HEK293T (cell line): ENCODE data around the gene COPB2.

ENCODE experiments used
- CTCF ChIA-PET: fragments of 350-600 bp; formaldehyde crosslinking; extraction: SDS; loops from one replicate; lab custom pipeline; 2021; ENCODE audit warnings: antibody characterized with exemption, inconsistent platforms; lab: Yijun Ruan, JAX
- POLR2A ChIA-PET: fragments of 350-600 bp; formaldehyde crosslinking; extraction: SDS; loops from one replicate; lab custom pipeline; 2020; ENCODE audit warnings: antibody characterized with exemption, inconsistent platforms; lab: Yijun Ruan, JAX
- DNase-seq: peaks from one replicate; pipeline ENCODE4 v3.0.0; 2012; ENCODE audit warnings: mixed read lengths; ENCODE audit errors: extremely low spot score
- ARNT ChIP-seq: fragments of 450-650 bp; IDR thresholded peaks from 2 replicates; pipeline ENCODE4 v1.6.1; 2017; ENCODE audit warnings: mild to moderate bottlenecking
- BHLHE40 ChIP-seq: fragments of 450-650 bp; IDR thresholded peaks from 2 replicates; pipeline ENCODE4 v1.6.1; 2016; ENCODE audit warnings: mild to moderate bottlenecking, moderate library complexity, borderline replicate concordance
- CTBP1 ChIP-seq: fragments of 450-650 bp; IDR thresholded peaks from 2 replicates; pipeline ENCODE4 v1.6.1; 2016; ENCODE audit warnings: borderline replicate concordance
- ELF4 ChIP-seq: fragments of 450-650 bp; IDR thresholded peaks from 2 replicates; pipeline ENCODE4 v1.6.1; 2017; ENCODE audit warnings: antibody characterized with exemption
- FOXA1 ChIP-seq: fragments of 450-650 bp; IDR thresholded peaks from 2 replicates; pipeline ENCODE4 v1.6.1; 2016; ENCODE audit warnings: mild to moderate bottlenecking
- FOXK2 ChIP-seq: fragments of 450-650 bp; IDR thresholded peaks from 2 replicates; pipeline ENCODE4 v1.6.1; 2016; ENCODE audit warnings: mild to moderate bottlenecking
- FOXM1 ChIP-seq: fragments of 450-650 bp; IDR thresholded peaks from 2 replicates; pipeline ENCODE4 v1.6.1; 2017; ENCODE audit warnings: mild to moderate bottlenecking, borderline replicate concordance
- HDGF ChIP-seq: fragments of 450-650 bp; IDR thresholded peaks from 2 replicates; pipeline ENCODE4 v1.6.1; 2017; ENCODE audit warnings: antibody characterized with exemption, borderline replicate concordance
- L3MBTL2 ChIP-seq: fragments of 450-650 bp; conservative IDR thresholded peaks from 2 replicates; pipeline ENCODE4 v1.6.1; 2016; ENCODE audit warnings: mild to moderate bottlenecking
- LEF1 ChIP-seq: fragments of 450-650 bp; IDR thresholded peaks from 2 replicates; pipeline ENCODE4 v1.6.1; 2017; ENCODE audit warnings: mild to moderate bottlenecking, borderline replicate concordance
- NFRKB ChIP-seq: fragments of 450-650 bp; IDR thresholded peaks from 2 replicates; pipeline ENCODE4 v1.6.1; 2016; ENCODE audit warnings: mild to moderate bottlenecking, moderate library complexity
- PKNOX1 ChIP-seq: fragments of 450-650 bp; IDR thresholded peaks from 2 replicates; pipeline ENCODE4 v1.6.1; 2016
- SP1 ChIP-seq: fragments of 450-650 bp; IDR thresholded peaks from 2 replicates; pipeline ENCODE4 v1.6.1; 2017
- SUZ12 ChIP-seq: fragments of 450-650 bp; IDR thresholded peaks from 2 replicates; pipeline ENCODE4 v1.6.1; 2016; ENCODE audit warnings: mild to moderate bottlenecking
- TARDBP ChIP-seq: fragments of 450-650 bp; IDR thresholded peaks from 2 replicates; pipeline ENCODE4 v1.6.1; 2016
- ZNF384 ChIP-seq: fragments of 450-650 bp; IDR thresholded peaks from 2 replicates; pipeline ENCODE4 v1.6.1; 2016

The COPB2 gene

GRCh38 chr3:139346771-139347170 lies 42.7 kb downstream of the COPB2 start:
- TF ChIP-seq PKNOX1, result no peak
- no peak for TF ChIP-seq ARNT
- TF ChIP-seq FOXA1, result no peak
- TF ChIP-seq ELF4, result no peak
- no peak for TF ChIP-seq HDGF
- TF ChIP-seq NFRKB, result no peak
- TF ChIP-seq SP1, result no peak
- TF ChIP-seq TARDBP, result no peak
- TF ChIP-seq SUZ12, result no peak
- TF ChIP-seq BHLHE40, result no peak
- TF ChIP-seq FOXM1, result no peak
- no peak for TF ChIP-seq LEF1
- no peak for TF ChIP-seq L3MBTL2
- no peak for TF ChIP-seq FOXK2
- TF ChIP-seq CTBP1, result no peak
- TF ChIP-seq ZNF384, result no peak
- DNase-seq, result no peak
- POLR2A ChIA-PET, result no interaction called here
- CTCF ChIA-PET, result interaction anchor here (1.8 kb wide), 1 partner anchor 8 kb away, joined by 12 read pairs; no protein-coding TSS in a partner anchor

- peak; percentile 37 for TF ChIP-seq ELF4
- no peak for TF ChIP-seq FOXA1
- TF ChIP-seq CTBP1, result peak; percentile 55; the same call in 1 of the 2 replicates
- no peak for TF ChIP-seq ZNF384
- TF ChIP-seq ARNT, result no peak
- TF ChIP-seq SUZ12, result no peak
- TF ChIP-seq NFRKB, result 0 out of 2 replicates have a peak, but pooled peaks have one; percentile 32
- TF ChIP-seq PKNOX1, result peak; percentile 70
- peak; percentile 88 for DNase-seq
- CTCF ChIA-PET, result interaction anchor here (0.9 to 1.2 kb wide), 2 partner anchors 10 to 232 kb away, joined by 3 read pairs; no protein-coding TSS in a partner anchor
- POLR2A ChIA-PET, result no interaction called here
Measured at GRCh38 chr3:139343895-139344856, 45.3 kb downstream of the COPB2 start, which contains the start of gene MRPS22. Gene MRPS22 (plus strand): TSS chr3:139344020. CDS start chr3:139344027, 7 bp downstream.

GRCh38 chr3:139342054-139342453 lies 47.4 kb downstream of the COPB2 start:
- no peak for TF ChIP-seq ZNF384
- no peak for TF ChIP-seq SUZ12
- no peak for TF ChIP-seq HDGF
- TF ChIP-seq FOXA1, result no peak
- TF ChIP-seq ARNT, result no peak
- TF ChIP-seq FOXK2, result no peak
- no peak for TF ChIP-seq FOXM1
- TF ChIP-seq BHLHE40, result no peak
- no peak for TF ChIP-seq SP1
- TF ChIP-seq CTBP1, result no peak
- TF ChIP-seq NFRKB, result no peak
- no peak for TF ChIP-seq TARDBP
- no peak for TF ChIP-seq LEF1
- no peak for TF ChIP-seq PKNOX1
- no peak for TF ChIP-seq ELF4
- ChIA-PET POLR2A (no interaction called here), CTCF (no interaction called here)
- DNase-seq, result no peak

DNA sequence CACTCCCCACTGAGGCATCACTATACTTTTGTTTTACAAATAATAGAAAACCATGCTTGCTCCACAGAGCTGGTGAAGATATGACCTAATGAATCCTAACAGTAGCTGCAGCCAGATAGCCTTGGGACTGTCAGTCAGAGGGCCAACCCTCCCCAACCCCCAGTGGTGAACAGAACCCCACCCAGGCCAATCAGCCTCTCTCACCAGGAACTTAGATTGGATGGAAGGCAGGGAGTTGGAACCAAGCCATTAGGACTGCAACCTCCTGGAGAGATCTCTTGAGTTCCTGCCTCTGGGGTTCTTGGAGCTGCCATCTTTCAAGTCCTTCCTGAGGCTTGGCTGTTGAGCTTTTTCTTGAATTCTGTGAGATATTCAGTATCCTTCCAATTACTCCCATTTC lies 48.7 kb downstream of the COPB2 start:
- ChIA-PET POLR2A (no interaction called here), CTCF (interaction anchor here (1.0 kb wide), 2 partner anchors 13 to 229 kb away, joined by 3 read pairs; no protein-coding TSS in a partner anchor)
- no peak for TF ChIP-seq L3MBTL2
- TF ChIP-seq TARDBP, result no peak
- no peak for TF ChIP-seq HDGF
- TF ChIP-seq FOXM1, result no peak
- TF ChIP-seq ZNF384, result no peak
- no peak for TF ChIP-seq CTBP1
- no peak for TF ChIP-seq ELF4
- no peak for TF ChIP-seq LEF1
- no peak for DNase-seq

DNA sequence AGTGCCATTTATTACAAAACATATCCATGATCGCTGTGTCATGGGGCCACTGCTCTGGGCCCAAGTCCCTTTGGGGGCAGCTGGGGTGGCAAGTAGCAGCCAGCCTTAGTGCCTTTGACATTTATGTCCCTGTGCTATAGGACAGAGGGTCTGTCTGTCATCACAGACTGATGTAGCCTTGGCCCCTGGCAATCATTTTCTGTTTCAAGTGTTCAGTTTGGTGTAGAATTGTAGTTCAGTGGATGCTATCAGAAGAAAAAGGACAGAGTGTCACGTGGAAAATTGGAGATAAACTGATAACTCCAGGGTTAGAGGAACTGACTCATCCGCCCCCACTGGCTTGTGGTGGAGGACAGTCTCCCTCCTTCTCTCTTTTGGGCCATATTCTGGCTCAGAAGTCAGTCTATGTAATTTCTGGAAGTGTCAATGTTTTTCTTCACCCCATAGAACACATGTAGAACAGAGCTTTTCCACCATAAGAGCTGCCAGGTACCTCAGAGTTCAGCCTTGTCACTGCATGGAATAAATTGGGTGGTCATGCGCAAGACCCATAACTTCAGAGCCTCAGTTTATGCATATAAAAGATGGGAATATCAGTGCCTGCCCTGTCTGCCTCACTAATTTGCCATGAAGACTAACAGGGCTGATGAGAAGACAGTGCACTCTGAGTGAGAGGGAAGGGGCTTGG lies 50.1 kb downstream of the COPB2 start:
- TF ChIP-seq BHLHE40 (no peak), FOXK2 (no peak), CTBP1 (no peak), L3MBTL2 (no peak), ZNF384 (no peak), PKNOX1 (no peak), ELF4 (no peak), LEF1 (no peak), ARNT (no peak)
- no peak for DNase-seq
- CTCF ChIA-PET, result no interaction called here
- POLR2A ChIA-PET, result no interaction called here
